HG02938 (cell line): ENCODE measurements around the gene TMA7B.

Experiments used
- ATAC-seq: cut with Tn5 transposase; IDR thresholded peaks from one replicate; pipeline ENCODE4 v1.9.1; 2021; ENCODE audit warnings: mild to moderate bottlenecking, moderate library complexity; ENCODE audit not compliant: unreplicated experiment

TMA7B gene

DNA sequence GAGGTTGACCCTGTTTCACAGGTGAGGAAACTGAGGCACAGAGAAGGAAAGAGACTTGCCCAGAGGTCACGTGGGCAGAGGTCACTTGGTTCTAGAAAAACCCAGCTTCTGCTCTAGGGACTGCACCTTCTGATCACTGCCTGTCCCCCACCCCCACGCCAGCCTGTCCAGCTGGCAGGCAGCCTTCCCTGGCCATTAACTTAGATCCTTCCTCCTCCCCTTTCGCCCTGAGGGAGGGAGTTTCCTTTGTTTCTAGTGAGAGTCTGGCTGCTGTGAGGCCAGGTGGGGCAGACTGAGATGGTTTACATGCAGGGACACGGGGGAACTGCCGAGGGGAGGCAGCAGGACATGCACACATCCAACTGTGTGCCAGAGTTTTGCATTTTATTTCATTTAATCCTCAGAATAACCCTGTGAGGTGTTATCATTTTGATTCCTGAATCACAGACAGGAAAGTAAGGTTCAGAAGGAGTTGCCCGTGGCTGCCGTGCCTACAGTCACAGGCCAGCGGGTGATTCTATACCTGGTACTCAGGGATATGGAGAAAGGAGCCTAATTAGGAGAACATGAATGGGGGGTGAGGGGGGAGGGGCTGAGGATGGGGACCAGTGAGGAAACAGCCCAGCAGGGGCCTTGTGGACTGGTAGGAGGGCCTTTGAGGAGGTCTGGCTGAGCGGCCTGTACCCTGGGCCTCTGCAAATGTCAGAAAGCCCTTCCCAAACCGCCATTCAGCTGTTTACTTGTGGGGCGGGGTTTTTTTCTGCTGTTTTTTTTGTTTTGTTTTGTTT is 37.9 kb downstream of the TMA7B start:
- no peak for ATAC-seq

GRCh38 chr22:39999144-39999757 is 39.1 kb downstream of the TMA7B start:
- ATAC-seq, result no peak

GRCh38 chr22:40000171-40000570 is 40.0 kb downstream of the TMA7B start:
- no peak for ATAC-seq

DNA sequence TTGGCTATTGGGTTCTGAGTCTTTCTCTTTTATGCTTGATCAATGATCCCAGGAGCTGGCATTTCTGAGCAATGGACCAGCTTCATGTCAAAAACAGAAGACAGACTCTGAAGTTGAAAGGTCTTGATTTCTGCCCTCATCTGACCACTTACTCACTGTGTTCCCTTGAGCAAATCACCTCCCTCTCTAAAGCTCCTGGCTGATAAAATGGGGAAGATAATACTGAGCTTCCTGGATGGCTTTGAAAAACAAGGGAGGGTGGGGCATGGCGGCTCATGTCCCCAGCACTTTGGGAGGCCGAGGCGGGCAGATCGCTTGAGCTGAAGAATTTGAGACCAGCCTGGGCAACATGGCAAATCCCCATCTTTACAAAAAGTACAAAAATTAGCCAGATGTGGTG is 40.9 kb downstream of the TMA7B start:
- ATAC-seq, result no peak

DNA sequence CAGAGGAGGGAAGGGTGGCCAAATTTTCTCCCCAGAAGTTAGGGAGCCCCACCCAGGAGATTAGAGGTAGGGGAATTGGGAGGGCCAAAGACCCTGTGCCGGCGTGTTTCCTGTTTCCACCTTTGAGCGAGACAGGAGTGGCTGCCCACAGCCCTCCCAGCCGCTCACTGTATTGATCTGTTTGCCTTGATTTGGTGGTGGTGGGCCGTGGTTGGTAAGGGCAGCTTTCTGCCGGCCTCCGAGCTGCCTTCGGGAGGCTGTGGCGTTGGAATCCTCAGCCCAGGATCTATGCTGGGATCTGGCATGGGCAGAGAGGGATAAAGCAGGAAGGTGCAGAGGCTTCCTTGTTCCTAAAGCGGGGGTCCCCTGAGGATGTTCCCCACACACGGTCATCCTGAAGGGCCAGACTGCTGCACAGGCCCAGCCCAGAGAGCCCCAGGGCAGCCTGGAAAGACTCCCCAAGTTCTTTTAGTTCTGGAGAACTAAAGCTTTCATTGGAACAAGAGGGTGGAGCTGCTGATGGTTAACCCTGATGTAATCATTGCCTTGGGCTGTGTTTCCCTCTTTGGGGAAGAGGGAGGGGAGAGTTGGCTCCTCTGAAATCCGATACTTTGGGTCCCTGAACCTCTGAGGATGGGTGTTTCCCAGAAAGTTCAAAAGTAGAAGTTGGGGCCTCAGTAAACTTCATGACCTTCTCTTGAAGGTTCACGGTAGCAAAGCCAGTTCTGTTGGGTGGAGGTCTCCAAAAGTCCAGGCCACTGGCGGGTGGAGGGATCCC is 41.8 kb downstream of the TMA7B start:
- no peak for ATAC-seq

DNA sequence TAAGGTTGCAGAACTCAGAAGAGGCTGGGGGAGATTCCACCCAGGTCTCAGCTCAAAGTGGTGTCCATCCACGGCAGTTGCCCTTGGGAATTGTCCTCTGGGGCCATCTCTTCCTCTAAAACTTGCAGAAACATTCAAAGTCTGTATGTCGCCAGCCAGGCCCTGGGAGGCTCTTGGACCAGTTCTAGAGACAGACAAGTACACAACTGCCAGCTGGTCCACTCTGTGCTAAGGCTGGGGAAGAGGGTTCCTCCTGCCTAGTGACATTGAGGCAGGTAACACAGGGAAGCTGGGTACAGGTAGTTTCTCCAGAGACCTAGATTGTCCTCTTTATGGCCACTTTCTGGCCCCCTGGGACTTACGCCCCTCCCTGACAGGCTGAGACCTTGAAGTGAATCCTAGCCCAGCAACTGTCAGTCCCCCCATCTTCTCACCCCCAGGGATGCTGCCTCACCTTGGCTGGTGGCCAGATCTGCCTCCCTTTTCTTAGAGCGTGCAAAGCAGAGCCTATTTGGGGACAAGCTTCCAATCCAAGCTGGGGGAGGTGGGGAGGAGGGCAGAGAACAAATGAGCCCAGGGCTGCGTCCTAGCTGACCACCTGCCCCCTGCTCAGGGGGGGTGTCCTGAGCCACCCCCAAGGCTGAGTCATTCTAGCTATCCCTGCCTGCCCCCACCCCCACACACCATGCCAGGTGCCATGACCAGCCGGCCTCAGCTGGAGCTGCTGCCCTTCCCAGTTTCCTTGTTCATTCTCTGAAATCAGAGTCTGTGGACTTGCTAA is 42.9 kb downstream of the TMA7B start:
- no peak for ATAC-seq

GRCh38 chr22:40004836-40005235 is 44.6 kb downstream of the TMA7B start:
- no peak for ATAC-seq

GRCh38 chr22:40006641-40007040 is 46.4 kb downstream of the TMA7B start:
- no peak for ATAC-seq

- no peak for ATAC-seq
Measured at GRCh38 chr22:40007853-40008710, 47.9 kb downstream of the TMA7B start.

- no peak for ATAC-seq
Measured at GRCh38 chr22:40008726-40009291, 48.6 kb downstream of the TMA7B start.

DNA sequence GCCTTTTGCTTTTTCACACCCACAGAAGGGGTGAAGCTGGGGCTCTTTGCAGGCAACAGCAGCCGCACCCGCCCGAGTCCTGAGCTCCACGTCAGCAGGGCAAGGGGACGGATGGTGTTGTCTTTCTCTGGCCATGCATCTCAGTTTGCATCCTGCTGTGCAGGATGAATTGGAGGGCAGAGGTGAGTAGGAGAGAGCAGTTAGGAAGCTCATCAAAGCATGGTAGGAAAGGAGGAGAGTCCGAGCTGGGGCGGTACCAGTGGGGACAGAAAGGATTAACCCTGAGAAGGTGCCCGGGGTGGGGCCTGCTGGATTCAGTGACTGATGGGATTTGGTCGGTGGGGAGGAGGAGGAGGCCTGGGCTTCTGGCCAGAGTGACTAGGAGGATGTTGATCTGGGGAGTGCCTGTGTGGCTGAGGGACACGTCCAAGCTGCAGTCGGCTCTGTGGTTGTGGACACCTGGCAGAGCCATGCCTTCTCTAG is 49.1 kb downstream of the TMA7B start:
- ATAC-seq, result no peak

GRCh38 chr22:40009951-40010671 is 49.9 kb downstream of the TMA7B start:
- no peak for ATAC-seq

GRCh38 chr22:40010746-40011145 is 50.5 kb downstream of the TMA7B start:
- no peak for ATAC-seq
